CD4-positive, alpha-beta T cell treated with Interleukin-17A for 1 hour (primary cell): ENCODE data around the gene HS3ST3B1.
A peak's percentile ranks its signal among the peaks of the same experiment; 100 is the strongest.

Experiments
- DNase-seq: peaks from one replicate; pipeline ENCODE4 v3.0.0-alpha.2; 2020

The HS3ST3B1 gene

GRCh38 chr17:14303343-14304221, 2.7 kb downstream of the HS3ST3B1 start:
- DNase-seq, result peak; percentile 63

GRCh38 chr17:14304222-14304772, 3.4 kb downstream of the HS3ST3B1 start:
- DNase-seq, result no peak

GRCh38 chr17:14304773-14305517, 4.1 kb downstream of the HS3ST3B1 start:
- no peak for DNase-seq

- no peak for DNase-seq
These were observed 5.1 kb downstream of the HS3ST3B1 start for GRCh38 chr17:14305785-14306496.

- DNase-seq, result no peak
These were observed 5.7 kb downstream of the HS3ST3B1 start for GRCh38 chr17:14306596-14306995.

GRCh38 chr17:14307560-14308024, 6.7 kb downstream of the HS3ST3B1 start:
- no peak for DNase-seq

- no peak for DNase-seq
These were observed 7.7 kb downstream of the HS3ST3B1 start for GRCh38 chr17:14308636-14308964.

GRCh38 chr17:14308965-14309879, 8.3 kb downstream of the HS3ST3B1 start:
- DNase-seq, result peak; percentile 95

GRCh38 chr17:14310101-14310500, 9.2 kb downstream of the HS3ST3B1 start:
- no peak for DNase-seq

- no peak for DNase-seq
These were observed 9.7 kb downstream of the HS3ST3B1 start for GRCh38 chr17:14310605-14311004.

GRCh38 chr17:14311186-14311705, 10.4 kb downstream of the HS3ST3B1 start:
- no peak for DNase-seq

- no peak for DNase-seq
These were observed 11.1 kb downstream of the HS3ST3B1 start for GRCh38 chr17:14311981-14312380.

- no peak for DNase-seq
These were observed 11.6 kb downstream of the HS3ST3B1 start for GRCh38 chr17:14312522-14312921.

GRCh38 chr17:14316126-14316832, 15.4 kb downstream of the HS3ST3B1 start:
- no peak for DNase-seq

- no peak for DNase-seq
These were observed 16.5 kb downstream of the HS3ST3B1 start for GRCh38 chr17:14317383-14317782.

- no peak for DNase-seq
These were observed 17.4 kb downstream of the HS3ST3B1 start for GRCh38 chr17:14318109-14318917.

GRCh38 chr17:14318918-14319205, 18.0 kb downstream of the HS3ST3B1 start:
- no peak for DNase-seq

- no peak for DNase-seq
These were observed 19.2 kb downstream of the HS3ST3B1 start for GRCh38 chr17:14320098-14320497.

- no peak for DNase-seq
These were observed 20.0 kb downstream of the HS3ST3B1 start for GRCh38 chr17:14320734-14321475.
